Amniotic epithelial cell (primary cell): ENCODE results near the gene EEF1AKMT3.
"Not testable (repeated sequence)": the region's sequence is repeated elsewhere in the genome, so short reads cannot be mapped to it uniquely, and the experiment has no call there.

ENCODE experiments used
- DNase-seq: peaks from one replicate; pipeline ENCODE4 v3.0.0-alpha.2; 2010; ENCODE audit warnings: low read depth

The EEF1AKMT3 gene

GRCh38 chr12:57817990-57818331, 45.5 kb downstream of the EEF1AKMT3 start:
- not testable (repeated sequence) for DNase-seq

- DNase-seq, result not testable (repeated sequence)
Measured at GRCh38 chr12:57820119-57820518, 47.7 kb downstream of the EEF1AKMT3 start.

- DNase-seq, result not testable (repeated sequence)
Measured at GRCh38 chr12:57821015-57821414, 48.6 kb downstream of the EEF1AKMT3 start.

- no peak for DNase-seq
Measured at GRCh38 chr12:57821474-57822214, 49.2 kb downstream of the EEF1AKMT3 start.

- DNase-seq, result no peak
Measured at GRCh38 chr12:57822392-57823130, 50.1 kb downstream of the EEF1AKMT3 start.

GRCh38 chr12:57823131-57823907, 50.9 kb downstream of the EEF1AKMT3 start:
- DNase-seq, result no peak

GRCh38 chr12:57823908-57824640, 51.7 kb downstream of the EEF1AKMT3 start:
- DNase-seq, result no peak

GRCh38 chr12:57825451-57825850, 53.0 kb downstream of the EEF1AKMT3 start:
- no peak for DNase-seq

- no peak for DNase-seq
Measured at GRCh38 chr12:57826400-57826799, 54.0 kb downstream of the EEF1AKMT3 start.

GRCh38 chr12:57826966-57827365, 54.6 kb downstream of the EEF1AKMT3 start:
- DNase-seq, result no peak

GRCh38 chr12:57829025-57829777, 56.8 kb downstream of the EEF1AKMT3 start:
- no peak for DNase-seq

GRCh38 chr12:57830393-57830792, 58.0 kb downstream of the EEF1AKMT3 start:
- no peak for DNase-seq
